Right forelimb (tissue), 1 donor: ENCODE data around the gene TMEM80.
"Not testable (repeated sequence)": the region's sequence is repeated elsewhere in the genome, so short reads cannot be mapped to it uniquely, and the experiment has no call there.

Experiments used
- DNase-seq: peaks from one replicate; pipeline ENCODE4 v3.0.0-alpha.2; 2018

Gene TMEM80

GRCh38 chr11:695538-696248, at the start of gene TMEM80:
TSS of gene TMEM80 (plus strand) at chr11:695816. CDS start at chr11:695828, 12 bp downstream.
- peak; percentile 98 for DNase-seq

- DNase-seq, result no peak
Observed at GRCh38 chr11:646214-646613, 49.4 kb upstream of the TMEM80 start.

GRCh38 chr11:647672-648158, 47.9 kb upstream of the TMEM80 start:
- not testable (repeated sequence) for DNase-seq

GRCh38 chr11:650482-650881, 45.1 kb upstream of the TMEM80 start:
- DNase-seq, result no peak

GRCh38 chr11:653136-653535, 42.5 kb upstream of the TMEM80 start:
- not testable (repeated sequence) for DNase-seq

GRCh38 chr11:653837-654236, 41.8 kb upstream of the TMEM80 start:
- no peak for DNase-seq

GRCh38 chr11:654444-654843, 41.2 kb upstream of the TMEM80 start:
- not testable (repeated sequence) for DNase-seq

GRCh38 chr11:655036-655726, 40.4 kb upstream of the TMEM80 start:
- DNase-seq, result no peak

GRCh38 chr11:656426-656825, 39.2 kb upstream of the TMEM80 start:
- DNase-seq, result no peak

- no peak for DNase-seq
Observed at GRCh38 chr11:656866-657265, 38.8 kb upstream of the TMEM80 start.

- no peak for DNase-seq
Observed at GRCh38 chr11:657691-658126, 37.9 kb upstream of the TMEM80 start.

GRCh38 chr11:659532-660085, 36.0 kb upstream of the TMEM80 start:
- no peak for DNase-seq

GRCh38 chr11:660281-660680, 35.3 kb upstream of the TMEM80 start:
- DNase-seq, result no peak

GRCh38 chr11:660681-661444, 34.8 kb upstream of the TMEM80 start:
- DNase-seq, result no peak

- peak; percentile 73 for DNase-seq
Observed at GRCh38 chr11:662689-663274, 32.8 kb upstream of the TMEM80 start.

- DNase-seq, result no peak
Observed at GRCh38 chr11:665062-665703, 30.4 kb upstream of the TMEM80 start.

GRCh38 chr11:665704-666281, 29.8 kb upstream of the TMEM80 start:
- no peak for DNase-seq

- DNase-seq, result no peak
Observed at GRCh38 chr11:673866-674265, 21.8 kb upstream of the TMEM80 start.

GRCh38 chr11:674406-674805, 21.2 kb upstream of the TMEM80 start:
- no peak for DNase-seq

- no peak for DNase-seq
Observed at GRCh38 chr11:678297-678696, 17.3 kb upstream of the TMEM80 start.

- DNase-seq, result no peak
Observed at GRCh38 chr11:679271-680207, 16.1 kb upstream of the TMEM80 start.
